Activated CD8-positive, alpha-beta memory T cell treated with anti-CD3 and anti-CD28 coated beads, Interleukin-2, amount 50 U/mL, for 48 hours (primary cell): ENCODE results near the gene USP9Y.
"Not testable (repeated sequence)": the region's sequence is repeated elsewhere in the genome, so short reads cannot be mapped to it uniquely, and the experiment has no call there.

Experiments
- DNase-seq: peaks from one replicate; pipeline ENCODE4 v3.0.0-alpha.2; 2020

USP9Y gene, protein sequence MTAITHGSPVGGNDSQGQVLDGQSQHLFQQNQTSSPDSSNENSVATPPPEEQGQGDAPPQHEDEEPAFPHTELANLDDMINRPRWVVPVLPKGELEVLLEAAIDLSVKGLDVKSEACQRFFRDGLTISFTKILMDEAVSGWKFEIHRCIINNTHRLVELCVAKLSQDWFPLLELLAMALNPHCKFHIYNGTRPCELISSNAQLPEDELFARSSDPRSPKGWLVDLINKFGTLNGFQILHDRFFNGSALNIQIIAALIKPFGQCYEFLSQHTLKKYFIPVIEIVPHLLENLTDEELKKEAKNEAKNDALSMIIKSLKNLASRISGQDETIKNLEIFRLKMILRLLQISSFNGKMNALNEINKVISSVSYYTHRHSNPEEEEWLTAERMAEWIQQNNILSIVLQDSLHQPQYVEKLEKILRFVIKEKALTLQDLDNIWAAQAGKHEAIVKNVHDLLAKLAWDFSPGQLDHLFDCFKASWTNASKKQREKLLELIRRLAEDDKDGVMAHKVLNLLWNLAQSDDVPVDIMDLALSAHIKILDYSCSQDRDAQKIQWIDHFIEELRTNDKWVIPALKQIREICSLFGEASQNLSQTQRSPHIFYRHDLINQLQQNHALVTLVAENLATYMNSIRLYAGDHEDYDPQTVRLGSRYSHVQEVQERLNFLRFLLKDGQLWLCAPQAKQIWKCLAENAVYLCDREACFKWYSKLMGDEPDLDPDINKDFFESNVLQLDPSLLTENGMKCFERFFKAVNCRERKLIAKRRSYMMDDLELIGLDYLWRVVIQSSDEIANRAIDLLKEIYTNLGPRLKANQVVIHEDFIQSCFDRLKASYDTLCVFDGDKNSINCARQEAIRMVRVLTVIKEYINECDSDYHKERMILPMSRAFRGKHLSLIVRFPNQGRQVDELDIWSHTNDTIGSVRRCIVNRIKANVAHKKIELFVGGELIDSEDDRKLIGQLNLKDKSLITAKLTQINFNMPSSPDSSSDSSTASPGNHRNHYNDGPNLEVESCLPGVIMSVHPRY (N-terminal part only)

GRCh38 chrY:12701181-12701695 is at the start of gene USP9Y:
TSS of gene USP9Y (plus strand) at chrY:12701231. CDS start at chrY:12709448, 8,217 bp downstream.
- no peak for DNase-seq

DNA sequence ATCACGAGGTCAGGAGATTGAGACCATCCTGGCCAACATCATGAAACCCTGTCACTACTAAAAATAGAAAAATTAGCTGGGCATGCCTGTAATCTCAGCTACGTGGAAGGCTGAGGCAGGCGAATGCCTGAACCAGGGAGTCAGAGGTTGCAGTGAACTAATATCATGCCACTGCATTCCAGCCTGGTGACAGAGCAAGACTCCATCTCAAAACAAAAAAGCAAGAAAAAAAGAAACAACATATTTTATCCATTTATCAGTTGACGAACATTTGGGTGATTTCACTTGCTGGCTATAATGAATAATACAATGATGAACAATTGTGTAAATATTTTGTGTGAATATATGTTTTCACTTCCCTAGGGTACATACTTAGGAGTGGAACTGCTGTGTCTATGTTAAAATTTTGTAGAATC is 49.4 kb upstream of the USP9Y start:
- no peak for DNase-seq

DNA sequence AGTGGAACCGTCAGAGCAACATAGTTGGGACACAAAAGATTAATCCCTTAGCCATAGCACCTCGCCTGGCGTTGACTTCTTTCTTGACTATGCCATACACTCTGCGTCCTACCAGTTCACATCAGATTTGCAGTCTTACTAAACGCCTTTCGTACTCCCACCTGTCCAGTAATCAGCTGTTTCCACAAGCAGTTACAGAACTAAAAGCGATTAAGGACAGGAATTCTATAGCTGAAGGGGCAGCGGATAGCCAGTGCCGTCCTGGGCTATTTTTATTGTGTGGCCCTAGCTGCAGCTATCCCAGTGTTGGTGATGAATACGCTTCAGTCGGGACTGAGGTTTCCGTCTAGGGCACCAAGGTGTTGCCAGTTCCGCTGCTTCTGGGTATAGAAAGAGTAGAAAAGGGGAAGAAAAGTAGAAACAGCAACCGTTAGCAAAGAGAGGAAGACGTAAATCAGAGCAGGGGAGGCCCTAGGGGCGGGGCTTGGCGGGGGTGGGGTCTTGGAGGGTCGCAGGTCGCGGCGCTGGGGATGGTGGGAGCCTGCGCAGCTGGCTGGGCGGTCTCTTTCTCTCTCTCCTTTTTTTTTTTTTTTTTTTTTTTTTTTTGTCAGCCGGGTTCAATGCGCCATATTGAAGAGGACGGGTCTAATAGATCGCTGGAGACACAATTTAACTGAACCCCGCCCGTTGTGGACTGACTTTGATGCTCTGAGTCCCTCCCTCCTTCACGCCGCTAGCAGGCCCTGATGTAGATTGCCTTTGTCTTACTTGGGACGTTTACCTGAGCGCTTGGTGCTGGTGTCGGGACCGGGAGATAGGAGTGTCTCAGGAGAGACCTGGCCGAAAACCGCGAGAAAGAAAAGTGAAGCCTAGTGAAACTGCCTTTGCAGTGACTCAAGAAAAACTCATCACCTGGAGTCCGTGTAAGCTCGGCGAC is 39.0 kb upstream of the USP9Y start:
- DNase-seq: peak; percentile 74

GRCh38 chrY:12662745-12663591 is 38.1 kb upstream of the USP9Y start:
- peak; percentile 65 for DNase-seq

DNA sequence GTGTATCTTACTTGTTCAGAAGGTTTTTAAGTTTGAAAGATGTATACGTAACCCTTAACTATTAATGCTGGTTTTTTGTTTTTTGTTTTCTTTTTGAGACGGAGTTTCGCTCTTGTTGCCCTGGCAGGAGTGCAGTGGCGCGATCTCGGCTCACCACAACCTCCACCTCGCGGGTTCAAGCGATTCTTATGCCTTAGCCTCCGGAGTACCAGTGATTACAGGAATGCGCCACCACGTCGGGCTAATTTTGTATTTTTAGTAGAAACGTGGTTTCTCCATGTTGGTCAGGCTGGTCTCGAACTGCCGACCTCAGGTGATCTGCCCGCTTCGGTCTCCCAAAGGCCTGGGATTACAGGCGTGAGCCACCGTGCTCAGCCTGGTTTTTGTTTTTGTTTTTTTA is 37.2 kb upstream of the USP9Y start:
- not testable (repeated sequence) for DNase-seq

- DNase-seq: no peak
Observed at GRCh38 chrY:12678111-12678510, 22.9 kb upstream of the USP9Y start.

DNA sequence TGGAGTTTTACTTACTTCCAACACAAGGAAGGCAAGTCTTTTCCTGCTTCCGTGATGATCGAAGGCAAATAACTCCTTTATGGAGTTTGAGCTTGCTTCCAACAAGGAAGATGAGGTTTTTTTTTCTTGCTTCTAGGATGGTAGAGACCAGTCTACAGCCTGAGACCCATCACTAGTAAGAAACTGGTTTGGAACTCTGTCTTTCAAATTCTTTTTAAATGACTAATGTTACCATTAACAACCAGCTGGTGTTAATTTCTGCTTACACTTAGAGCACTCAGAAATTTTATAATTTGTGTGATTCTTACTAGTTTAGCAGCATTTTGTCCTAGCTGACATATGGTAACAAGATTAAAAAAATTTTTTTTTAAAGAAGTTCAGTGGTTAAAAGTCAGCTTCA is 19.5 kb upstream of the USP9Y start:
- no peak for DNase-seq

DNA sequence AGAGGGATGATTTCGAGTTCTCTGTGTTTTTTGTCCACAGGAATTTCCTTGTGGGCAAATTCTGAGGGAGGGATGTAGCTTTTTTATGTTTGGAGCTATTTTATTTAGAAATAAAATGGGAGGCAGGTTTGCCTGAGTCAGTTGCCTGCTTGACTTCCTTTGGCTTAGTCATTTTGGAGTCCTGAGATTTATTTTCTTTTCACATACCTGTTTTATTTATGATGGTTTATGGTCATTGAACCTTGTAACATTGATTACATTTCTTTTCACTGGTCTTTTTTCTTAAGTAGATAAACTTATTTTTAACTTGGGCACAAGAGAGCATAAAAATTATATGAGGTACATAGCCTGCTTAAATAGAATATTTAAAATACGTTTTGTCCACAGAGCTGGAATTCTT is 12.7 kb upstream of the USP9Y start:
- DNase-seq: no peak

- no peak for DNase-seq
Observed at GRCh38 chrY:12700087-12700486, 944 bp upstream of the USP9Y start.

DNA sequence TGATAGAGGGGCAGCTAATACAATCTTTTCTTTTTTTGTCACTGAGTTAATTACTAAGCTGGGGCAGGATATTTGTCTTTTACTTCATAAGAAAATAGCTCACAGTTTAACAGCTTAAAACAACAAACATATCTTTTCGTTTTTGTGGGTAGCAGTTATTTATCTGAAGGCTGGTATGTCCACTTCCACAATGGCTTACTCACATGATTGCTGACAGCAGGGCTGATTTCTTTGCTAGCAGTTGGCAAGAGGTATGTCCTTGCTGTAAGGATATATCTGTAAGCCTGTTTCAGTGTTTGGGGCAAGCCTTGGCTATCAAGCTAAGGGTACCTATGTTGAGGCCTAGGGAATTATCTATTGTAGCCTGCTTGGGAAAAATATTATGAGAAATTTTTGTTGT is 1.1 kb downstream of the USP9Y start:
- no peak for DNase-seq

DNA sequence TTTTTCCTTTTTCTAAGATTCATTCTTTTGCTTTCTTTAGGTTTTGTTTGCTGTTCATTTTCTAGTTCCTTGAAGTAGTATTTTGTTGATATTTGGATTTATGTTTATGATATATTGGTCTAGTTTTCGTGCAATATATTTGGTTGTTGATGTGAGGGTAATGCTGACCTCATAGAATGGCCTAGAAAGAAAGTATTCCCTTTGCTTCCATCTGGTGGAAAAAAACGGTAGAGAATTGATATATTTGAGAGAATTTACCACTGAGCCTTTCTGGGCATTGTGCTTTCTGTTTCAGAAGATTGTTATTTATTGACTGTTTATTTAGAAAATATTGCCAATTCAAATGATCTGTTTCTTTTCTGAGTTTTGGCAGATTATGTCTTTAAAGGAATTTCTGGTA is 9.4 kb downstream of the USP9Y start:
- no peak for DNase-seq

- no peak for DNase-seq
Observed at GRCh38 chrY:12715376-12715775, 14.3 kb downstream of the USP9Y start.

GRCh38 chrY:12729746-12730145 is 28.7 kb downstream of the USP9Y start:
- no peak for DNase-seq

- DNase-seq: peak; percentile 54
Observed at GRCh38 chrY:12733625-12734024, 32.6 kb downstream of the USP9Y start.

DNA sequence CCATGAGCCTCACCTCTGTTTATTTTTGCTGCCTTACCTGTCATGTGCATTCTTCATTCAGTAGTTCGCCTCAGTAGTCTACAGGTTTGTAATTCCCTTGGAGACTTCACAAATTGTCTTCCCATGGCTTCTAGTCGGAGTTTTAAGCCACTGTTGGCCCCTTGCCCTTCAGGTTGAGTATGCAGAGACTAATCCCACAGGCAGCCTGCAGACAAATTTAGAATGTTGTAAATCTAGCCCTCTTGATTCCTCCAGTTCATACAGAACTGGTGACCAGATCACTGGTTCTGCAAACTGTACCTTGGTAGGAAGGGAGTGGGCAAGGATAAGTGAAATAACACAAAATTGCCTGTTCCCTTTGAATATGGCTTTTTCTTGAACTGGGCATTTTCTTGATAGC is 33.0 kb downstream of the USP9Y start:
- no peak for DNase-seq

DNA sequence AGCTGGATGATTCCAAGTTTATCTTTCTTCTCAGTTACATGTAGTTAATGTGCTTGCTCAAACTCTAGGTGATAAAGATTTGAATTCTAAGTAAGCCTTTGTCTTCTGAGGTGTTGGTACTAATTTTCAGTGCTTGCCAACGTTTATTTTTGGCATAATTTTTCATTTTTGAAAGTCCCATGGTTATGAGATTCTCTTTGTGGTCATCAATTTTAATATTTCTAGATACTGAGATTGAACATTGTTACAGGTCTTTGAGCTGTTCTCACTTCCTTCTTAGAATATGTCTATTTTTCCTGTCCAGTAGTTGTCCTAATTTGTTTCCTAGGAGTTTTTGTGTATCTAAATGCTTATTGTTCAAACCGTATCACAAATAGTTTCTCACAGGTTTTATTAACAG is 40.4 kb downstream of the USP9Y start:
- DNase-seq: no peak

- DNase-seq: no peak
Observed at GRCh38 chrY:12742725-12743124, 41.7 kb downstream of the USP9Y start.

DNA sequence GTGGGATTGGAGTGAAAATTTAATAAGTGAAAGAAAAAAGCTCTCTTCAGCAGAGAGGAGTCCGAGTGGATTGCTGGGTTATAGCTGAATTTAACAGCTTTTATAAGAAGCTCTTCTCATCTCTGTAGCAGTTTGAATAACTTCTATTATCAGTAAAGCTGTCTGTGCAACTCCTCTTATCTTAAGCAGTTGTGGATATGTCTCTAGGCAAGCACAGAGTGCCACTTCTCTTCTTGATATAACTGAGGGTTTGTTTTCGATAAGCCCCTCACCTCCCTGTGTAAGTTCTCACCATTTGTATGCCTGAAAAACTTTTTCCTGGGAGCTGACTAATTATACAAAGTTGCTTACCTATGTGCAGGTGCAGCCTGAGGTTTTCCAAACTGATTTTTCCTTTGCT is 43.1 kb downstream of the USP9Y start:
- DNase-seq: no peak

- no peak for DNase-seq
Observed at GRCh38 chrY:12749293-12749692, 48.3 kb downstream of the USP9Y start.

DNA sequence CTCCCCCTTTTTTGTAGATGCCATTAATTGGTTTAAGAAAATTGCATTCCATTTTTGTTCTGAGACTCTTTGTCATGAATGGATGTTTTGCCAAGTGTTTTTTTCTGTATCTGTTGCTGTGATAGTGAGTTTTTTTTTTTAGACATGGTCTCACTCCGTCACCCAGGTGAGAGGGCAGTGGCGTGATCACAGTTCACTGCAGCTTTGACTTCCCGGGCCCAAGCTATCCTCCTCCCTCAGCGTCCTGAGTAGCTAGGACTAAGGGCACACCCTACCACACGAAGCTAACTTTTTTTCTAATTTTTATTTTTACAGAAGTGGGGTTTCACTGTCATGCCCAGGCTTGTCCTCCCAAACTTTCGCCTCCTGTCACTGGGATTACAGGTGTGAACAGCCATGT is 51.8 kb downstream of the USP9Y start:
- DNase-seq: no peak

- no peak for DNase-seq
Observed at GRCh38 chrY:12756021-12756420, 55.0 kb downstream of the USP9Y start.
